H9 (cell line): Measurements from ENCODE around the gene FAM107A. TPM values are rescaled to one million over a fixed set of nuclear protein-coding genes. Genes with fewer than 3 reads are reported as not detected.

Source experiments
- DNase-seq: peaks from one replicate; pipeline ENCODE4 v3.0.0-alpha.2; 2017
- H2AFZ ChIP-seq: one replicate; pipeline ENCODE4 v1.6.1; 2013; ENCODE audit warnings: mild to moderate bottlenecking, low read length, control low read depth, moderate library complexity
- H2AK5ac ChIP-seq: 2 replicates; pipeline ENCODE4 v1.6.1; 2013; ENCODE audit warnings: low read length, control low read depth, mixed read lengths; ENCODE audit not compliant: insufficient read length
- H2BK120ac ChIP-seq: one replicate; pipeline ENCODE4 v1.6.1; 2013; ENCODE audit warnings: low read depth, mild to moderate bottlenecking, low read length, control low read depth, inconsistent platforms; ENCODE audit not compliant: poor library complexity, severe bottlenecking
- H2BK12ac ChIP-seq: 2 replicates; pipeline ENCODE4 v1.6.1; 2013; ENCODE audit warnings: low read length, control low read depth, mixed read lengths, low read depth; ENCODE audit not compliant: insufficient read length
- H2BK15ac ChIP-seq: 2 replicates; pipeline ENCODE4 v1.6.1; 2013; ENCODE audit warnings: low read depth, low read length, control low read depth
- H2BK20ac ChIP-seq: one replicate; pipeline ENCODE4 v1.6.1; 2013; ENCODE audit warnings: low read depth, mild to moderate bottlenecking, low read length, control low read depth, inconsistent platforms; ENCODE audit not compliant: poor library complexity, severe bottlenecking
- H2BK5ac ChIP-seq: 2 replicates; pipeline ENCODE4 v1.6.1; 2013; ENCODE audit warnings: low read length, control low read depth, mixed read lengths; ENCODE audit not compliant: insufficient read length
- H3K14ac ChIP-seq: 2 replicates; pipeline ENCODE4 v1.6.1; 2013; ENCODE audit warnings: low read length, control low read depth; ENCODE audit not compliant: insufficient read depth
- H3K18ac ChIP-seq: 2 replicates; pipeline ENCODE4 v1.6.1; 2013; ENCODE audit warnings: low read depth, mild to moderate bottlenecking, mixed read lengths, low read length, control low read depth; ENCODE audit not compliant: insufficient read length
- H3K23ac ChIP-seq: 2 replicates; pipeline ENCODE4 v1.6.1; 2013; ENCODE audit warnings: low read length, control low read depth, mixed read lengths, low read depth; ENCODE audit not compliant: insufficient read length
- H3K23me2 ChIP-seq: 2 replicates; pipeline ENCODE4 v1.6.1; 2013; ENCODE audit warnings: low read depth, mild to moderate bottlenecking, mixed read lengths, low read length, control low read depth; ENCODE audit not compliant: insufficient read length, poor library complexity, severe bottlenecking
- H3K27ac ChIP-seq: 2 replicates; pipeline ENCODE4 v1.5.1; 2013; ENCODE audit warnings: low read length, control low read depth, mixed read lengths, low read depth; ENCODE audit not compliant: insufficient read length
- H3K27me3 ChIP-seq: 2 replicates; pipeline ENCODE4 v1.6.1; 2013; ENCODE audit warnings: low read length, control low read depth, inconsistent platforms; ENCODE audit not compliant: insufficient read depth
- H3K4ac ChIP-seq: 2 replicates; pipeline ENCODE4 v1.6.1; 2013; ENCODE audit warnings: low read depth, mild to moderate bottlenecking, control low read depth, inconsistent platforms, low read length, moderate library complexity
- H3K4me1 ChIP-seq: 2 replicates; pipeline ENCODE4 v1.6.1; 2013; ENCODE audit warnings: low read length, control low read depth, inconsistent platforms; ENCODE audit not compliant: insufficient read depth
- H3K4me2 ChIP-seq: 2 replicates; pipeline ENCODE4 v1.6.1; 2013; ENCODE audit warnings: low read length, control low read depth, mixed read lengths; ENCODE audit not compliant: insufficient read length, insufficient read depth
- H3K56ac ChIP-seq: 2 replicates; pipeline ENCODE4 v1.6.1; 2013; ENCODE audit warnings: low read depth, mild to moderate bottlenecking, mixed read lengths, low read length, control low read depth; ENCODE audit not compliant: insufficient read length
- H3K79me1 ChIP-seq: 2 replicates; pipeline ENCODE4 v1.6.1; 2013; ENCODE audit warnings: low read depth, mild to moderate bottlenecking, moderate library complexity, low read length, control low read depth, inconsistent platforms; ENCODE audit not compliant: insufficient read depth, poor library complexity, severe bottlenecking
- H3K79me2 ChIP-seq: 2 replicates; pipeline ENCODE4 v1.6.1; 2013; ENCODE audit warnings: low read length, control low read depth, inconsistent platforms; ENCODE audit not compliant: insufficient read depth
- H3K9ac ChIP-seq: 2 replicates; pipeline ENCODE4 v1.6.1; 2013; ENCODE audit warnings: low read length, control low read depth, mixed read lengths; ENCODE audit not compliant: insufficient read length; ENCODE audit errors: extremely low read depth
- H3K9me3 ChIP-seq: one replicate; pipeline ENCODE4 v1.6.1; 2013; ENCODE audit warnings: low read depth, low read length, inconsistent platforms; ENCODE audit not compliant: control insufficient read depth
- H3T11ph ChIP-seq: one replicate; pipeline ENCODE4 v1.6.1; 2013; ENCODE audit warnings: mild to moderate bottlenecking, low read length, control low read depth, inconsistent platforms
- H4K20me1 ChIP-seq: one replicate; pipeline ENCODE4 v1.6.1; 2013; ENCODE audit not compliant: control insufficient read depth, insufficient read length, insufficient read depth
- H4K5ac ChIP-seq: 2 replicates; pipeline ENCODE4 v1.6.1; 2013; ENCODE audit warnings: low read depth, mild to moderate bottlenecking, mixed read lengths, low read length, control low read depth; ENCODE audit not compliant: insufficient read length
- H4K8ac ChIP-seq: replicated peaks from 2 replicates; pipeline ENCODE4 v1.6.1; 2013; ENCODE audit warnings: low read length, control low read depth, mixed read lengths, low read depth; ENCODE audit not compliant: insufficient read length
- H4K91ac ChIP-seq: 2 replicates; pipeline ENCODE4 v1.6.1; 2013; ENCODE audit warnings: low read depth, mild to moderate bottlenecking, moderate library complexity, mixed read lengths, low read length, control low read depth; ENCODE audit not compliant: insufficient read length
- H3K27ac Mint-ChIP-seq, 3 experiments: 2 replicates in 2 of 3; 3 replicates in 1 of 3; pipeline ENCODE4 v1.8.0; 2020 to 2021; ENCODE audit warnings: mixed read lengths in 3 of 3, mild to moderate bottlenecking in 1 of 3, moderate library complexity in 1 of 3
- H3K27me3 Mint-ChIP-seq: 2 replicates; pipeline ENCODE4 v1.8.0; 2021; ENCODE audit warnings: low read depth, mild to moderate bottlenecking, moderate library complexity, mixed read lengths
- H3K36me3 Mint-ChIP-seq, 3 experiments: 2 replicates in 2 of 3; 3 replicates in 1 of 3; pipeline ENCODE4 v1.8.0; 2020 to 2021; ENCODE audit warnings: low read depth in 3 of 3, mixed read lengths in 3 of 3; ENCODE audit not compliant: insufficient read depth in 1 of 3
- H3K4me1 Mint-ChIP-seq, 2 experiments: 2 replicates each; pipeline ENCODE4 v1.8.0; 2020; ENCODE audit warnings: mixed read lengths in 2 of 2
- H3K4me3 Mint-ChIP-seq, 2 experiments: 2 replicates in 1 of 2; 3 replicates in 1 of 2; pipeline ENCODE4 v1.8.0; 2020 to 2021; ENCODE audit warnings: mild to moderate bottlenecking in 2 of 2, mixed read lengths in 2 of 2, moderate library complexity in 1 of 2
- H3K9me3 Mint-ChIP-seq, 2 experiments: 2 replicates in 1 of 2; 3 replicates in 1 of 2; pipeline ENCODE4 v1.8.0; 2020; ENCODE audit warnings: mild to moderate bottlenecking in 2 of 2, mixed read lengths in 2 of 2, moderate library complexity in 1 of 2
- CTCF ChIP-seq: fragments of 200-600 bp; sonication (generic); conservative IDR thresholded peaks from 3 replicates; pipeline ENCODE4 v1.8.0; 2021; ENCODE audit warnings: antibody characterized with exemption, mild to moderate bottlenecking
- WGBS: extraction: QIAGEN DNeasy Blood & Tissue Kit; methylation state at CpG from one replicate; pipeline ENCODE4 v1.1.7; 2013; ENCODE audit warnings: missing lambda C conversion rate, low lambda C conversion rate, mixed read lengths; ENCODE audit not compliant: insufficient read length; ENCODE audit errors: extremely low coverage; 5-methylcytosine and 5-hydroxymethylcytosine counted together
- total RNA-seq: library from RNA; stranded (reverse); gene quantifications from 2 replicates; pipeline ENCODE4 v1.2.1, GENCODE V29; 2021

Gene FAM107A
- total RNA-seq, 1 experiment from 2014 or later, result 0.11 TPM

- DNase-seq, result no peak
- no peak overlapping the region for H4K8ac ChIP-seq
- H3K4me2 ChIP-seq, result no peak overlapping the region
- H3K14ac ChIP-seq, result no peak overlapping the region
- H3T11ph ChIP-seq, result no peak overlapping the region
- no peaks in the 10 kb centered on the region for H3K9me3 ChIP-seq
- no peak overlapping the region for H2BK120ac ChIP-seq
- no peak overlapping the region for H4K91ac ChIP-seq
- H3K9me3 Mint-ChIP-seq, result no peaks in the 10 kb centered on the region
- no peak overlapping the region for H3K27ac Mint-ChIP-seq
- no peak overlapping the region for H3K56ac ChIP-seq
- H3K4me1 ChIP-seq, result no peaks in the 10 kb centered on the region
- no peak overlapping the region for H2AK5ac ChIP-seq
- no peak for TF ChIP-seq CTCF
- H3K79me1 ChIP-seq, result no peaks in the 10 kb centered on the region
- H3K23ac ChIP-seq, result no peak overlapping the region
- H2BK5ac ChIP-seq, result no peak overlapping the region
- no peaks in the 10 kb centered on the region for H4K20me1 ChIP-seq
- H3K4ac ChIP-seq, result no peak overlapping the region
- no peak overlapping the region for H2BK15ac ChIP-seq
- no peak overlapping the region for H4K5ac ChIP-seq
- no peaks in the 10 kb centered on the region for H3K27me3 ChIP-seq
- no peak overlapping the region for H2BK12ac ChIP-seq
- H3K4me3 Mint-ChIP-seq, result no peak overlapping the region
- H2AFZ ChIP-seq, result no peak overlapping the region
- H3K36me3 Mint-ChIP-seq, result no peaks in the 10 kb centered on the region
- no peak overlapping the region for H3K18ac ChIP-seq
- H3K27ac ChIP-seq, result no peak overlapping the region
- H3K4me1 Mint-ChIP-seq, result peaks cover 0 to 9% of the 10 kb centered on the region in 2 experiments; a peak in 2 of 4 replicates
- no peaks in the 10 kb centered on the region for H3K79me2 ChIP-seq
- no peak overlapping the region for H2BK20ac ChIP-seq
- no peak overlapping the region for H3K9ac ChIP-seq
- H3K23me2 ChIP-seq, result no peaks in the 10 kb centered on the region
- no CpG with 5 or more reads among the region's 9 CpGs for WGBS
- H3K27me3 Mint-ChIP-seq, result peaks cover 9% of the 10 kb centered on the region
Measured at GRCh38 chr3:58625196-58625824, 48.1 kb upstream of the FAM107A start.
